ENCODE measurements around the gene NDRG2.
"Not testable (repeated sequence)": the region's sequence is repeated elsewhere in the genome, so short reads cannot be mapped to it uniquely, and the experiment has no call there.

NDRG2 gene

GRCh38 chr14:21055432-21056117 is 30.7 kb upstream of the NDRG2 start:
- FAIRE-seq = no peak

DNA sequence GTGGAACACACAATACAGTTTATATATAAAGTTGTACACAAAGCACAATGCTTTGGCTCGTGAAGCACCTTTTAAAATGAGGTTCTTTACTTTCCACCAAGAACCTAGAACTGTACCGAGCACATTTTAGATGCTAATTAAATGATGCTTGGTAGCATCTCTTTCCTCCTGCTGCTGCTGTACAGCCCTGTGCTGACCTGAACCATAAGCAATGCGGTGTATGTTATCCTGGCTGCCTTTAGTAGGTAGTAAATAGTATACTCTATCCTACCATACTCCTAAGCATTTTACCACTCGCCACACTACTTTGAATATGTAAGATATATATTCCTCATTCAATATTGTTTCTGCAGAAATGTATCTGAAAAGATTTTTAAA is 29.9 kb upstream of the NDRG2 start:
- FAIRE-seq = no peak

DNA sequence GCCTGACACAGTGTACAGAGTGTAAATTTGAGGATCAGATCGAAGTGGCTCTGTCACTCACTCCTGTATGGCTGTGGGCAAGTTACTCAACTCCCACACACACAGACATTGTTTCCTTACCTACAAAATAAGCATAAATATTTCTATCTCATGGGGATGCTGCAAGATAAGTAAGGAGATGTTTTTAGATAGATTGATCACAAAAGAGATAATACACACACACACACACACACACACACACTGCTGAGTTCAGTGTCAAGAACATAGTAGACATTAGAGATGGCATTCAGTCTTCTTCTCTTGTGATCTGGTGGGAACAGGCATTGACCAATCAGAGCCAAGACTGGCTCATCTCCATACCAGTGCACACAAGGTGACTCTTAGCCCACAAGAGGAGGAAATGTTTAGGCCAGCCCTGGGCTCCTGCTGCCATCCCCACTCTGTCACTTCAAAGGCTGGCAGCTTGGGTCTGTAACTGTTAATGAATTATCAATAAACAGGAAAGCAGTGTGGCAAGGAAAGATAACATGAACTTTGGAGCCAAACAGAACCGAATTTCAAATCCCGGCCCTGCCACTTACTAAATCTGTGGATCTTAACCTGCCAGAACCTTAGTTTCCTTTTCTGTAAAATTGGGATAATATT is 29.4 kb upstream of the NDRG2 start:
- no peak for FAIRE-seq

- FAIRE-seq = no peak
Observed at GRCh38 chr14:21053184-21054122, 28.6 kb upstream of the NDRG2 start.

GRCh38 chr14:21050597-21050996 is 25.7 kb upstream of the NDRG2 start:
- FAIRE-seq = no peak

GRCh38 chr14:21049271-21049673 is 24.4 kb upstream of the NDRG2 start:
- no peak for FAIRE-seq

DNA sequence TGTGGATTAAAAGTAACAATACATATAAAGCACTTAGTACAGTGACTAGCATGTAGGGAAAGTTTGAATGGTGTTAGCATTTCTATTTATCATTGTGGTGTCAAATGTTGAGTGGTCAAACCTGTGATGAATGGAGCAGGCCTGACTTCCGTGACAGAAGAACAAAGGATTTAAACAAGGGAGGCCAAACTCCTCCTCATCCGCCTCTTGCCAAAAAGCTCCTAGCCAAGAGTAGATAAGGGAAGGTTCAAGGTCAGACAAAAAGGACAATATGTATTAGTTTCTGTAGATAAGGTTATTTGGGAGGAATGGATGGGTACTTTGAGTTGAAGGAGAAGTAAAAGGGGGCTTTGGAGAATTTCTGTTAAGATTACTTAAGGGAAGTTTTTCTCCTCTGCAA is 23.8 kb upstream of the NDRG2 start:
- no peak for FAIRE-seq

DNA sequence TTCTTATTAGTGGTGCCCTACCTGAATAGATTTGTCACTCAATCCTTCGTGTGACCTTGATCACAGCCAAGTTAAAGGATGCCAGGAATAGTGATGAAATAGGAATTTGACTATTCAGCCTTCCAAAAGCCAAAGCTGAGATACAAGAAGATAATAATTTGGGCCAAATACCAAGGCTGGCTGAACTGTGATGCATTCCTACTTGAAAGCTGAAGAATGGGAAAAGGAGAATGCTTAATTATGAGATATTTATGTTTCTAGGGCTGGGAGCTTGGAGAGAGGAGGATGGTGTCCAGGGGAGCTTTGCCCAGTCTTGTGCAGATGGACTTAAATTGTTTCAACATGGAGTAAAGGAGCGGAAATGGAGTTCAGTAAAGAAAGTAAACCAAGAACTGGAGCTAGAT is 22.5 kb upstream of the NDRG2 start:
- FAIRE-seq = no peak

GRCh38 chr14:21043974-21044618 is 19.2 kb upstream of the NDRG2 start:
- FAIRE-seq = no peak

DNA sequence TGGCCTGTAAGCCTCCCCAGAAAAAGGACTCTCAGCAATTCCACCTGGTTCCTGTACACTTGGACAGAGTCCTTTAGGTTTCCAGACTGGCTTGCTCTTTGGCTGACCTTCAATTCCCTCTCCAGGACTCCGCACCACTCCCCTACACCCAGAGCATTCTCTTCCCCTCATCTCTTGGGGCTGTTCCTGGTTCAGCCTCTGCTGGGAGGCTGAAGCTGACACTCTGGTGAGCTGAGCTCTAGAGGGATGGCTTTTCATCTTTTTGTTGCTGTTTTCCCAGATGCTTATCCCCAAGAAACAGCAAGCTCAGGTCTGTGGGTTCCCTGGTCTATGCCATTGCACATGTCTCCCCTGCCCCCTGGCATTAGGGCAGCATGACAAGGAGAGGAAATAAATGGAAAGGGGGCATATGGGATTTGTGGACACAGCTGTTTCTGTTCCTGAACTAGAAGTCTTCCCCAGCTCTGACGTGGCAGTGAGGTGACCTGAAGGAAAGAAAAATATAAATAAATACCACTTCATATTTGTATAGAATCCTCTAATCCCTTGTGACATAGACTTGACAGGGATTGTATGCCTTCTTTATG is 18.6 kb upstream of the NDRG2 start:
- no peak for FAIRE-seq

GRCh38 chr14:21042918-21043317 is 18.1 kb upstream of the NDRG2 start:
- FAIRE-seq = no peak

- no peak for FAIRE-seq
Observed at GRCh38 chr14:21041676-21042433, 17.0 kb upstream of the NDRG2 start, which contains the start of gene RNASE7. Gene RNASE7 (plus strand): TSS chr14:21042362. CDS start chr14:21042993, 631 bp downstream.

DNA sequence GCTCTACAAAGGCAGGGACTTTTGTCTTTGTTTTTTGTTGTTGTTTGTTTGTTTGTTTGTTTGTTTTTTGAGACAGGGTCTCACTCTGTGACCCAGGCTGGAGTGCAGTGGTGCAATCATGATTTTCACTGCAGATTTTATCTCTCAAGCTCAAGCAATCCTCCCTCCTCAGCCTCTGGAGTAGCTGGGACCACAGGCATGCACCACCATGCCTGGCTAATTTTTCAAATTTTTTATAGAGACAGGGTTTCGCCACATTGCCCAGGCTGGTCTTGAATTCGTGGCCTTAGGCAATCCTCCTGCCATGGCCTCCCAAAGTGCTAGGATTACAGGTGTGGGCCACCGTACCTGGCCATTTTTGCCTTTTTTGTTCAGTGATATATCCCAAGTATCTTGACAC is 16.1 kb upstream of the NDRG2 start:
- FAIRE-seq = not testable (repeated sequence)

- no peak for FAIRE-seq
Observed at GRCh38 chr14:21040370-21040925, 15.6 kb upstream of the NDRG2 start.

DNA sequence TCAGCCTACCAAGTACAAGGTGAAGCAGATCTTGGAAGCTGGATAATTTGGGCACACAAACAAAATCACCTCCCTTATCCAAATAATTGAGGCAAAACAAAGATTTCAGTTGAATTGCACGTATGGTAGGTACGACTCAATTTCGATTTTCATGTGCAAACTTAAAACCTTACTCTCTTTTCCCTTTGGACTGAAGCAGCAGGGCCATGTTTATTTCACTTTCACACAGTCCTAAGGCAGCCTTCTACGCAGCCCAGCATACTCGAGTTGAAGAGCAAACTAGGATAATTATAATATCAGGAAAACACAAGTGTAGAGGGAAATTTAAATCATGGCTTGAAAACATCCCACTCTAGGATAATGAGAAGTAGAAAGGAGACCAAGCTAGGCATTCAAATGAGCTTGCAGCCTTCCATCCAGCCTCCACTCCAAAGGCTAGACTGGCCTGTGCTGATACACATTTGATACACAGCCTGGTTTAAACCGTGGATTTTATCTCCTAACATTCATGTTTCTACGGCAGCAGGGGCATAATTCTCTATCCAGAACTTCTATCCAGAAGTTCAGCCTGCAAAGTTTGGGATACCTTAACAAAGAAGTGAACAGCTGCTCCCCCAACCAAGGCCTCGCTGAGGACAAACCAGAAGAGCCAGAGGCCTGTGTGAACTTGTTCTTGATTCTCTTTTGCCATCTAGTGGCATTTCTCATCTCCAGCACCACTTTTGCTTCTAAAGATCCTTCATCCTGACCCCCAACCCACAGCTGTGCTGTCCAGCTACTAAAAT is 14.9 kb upstream of the NDRG2 start:
- FAIRE-seq = peak; percentile 60

DNA sequence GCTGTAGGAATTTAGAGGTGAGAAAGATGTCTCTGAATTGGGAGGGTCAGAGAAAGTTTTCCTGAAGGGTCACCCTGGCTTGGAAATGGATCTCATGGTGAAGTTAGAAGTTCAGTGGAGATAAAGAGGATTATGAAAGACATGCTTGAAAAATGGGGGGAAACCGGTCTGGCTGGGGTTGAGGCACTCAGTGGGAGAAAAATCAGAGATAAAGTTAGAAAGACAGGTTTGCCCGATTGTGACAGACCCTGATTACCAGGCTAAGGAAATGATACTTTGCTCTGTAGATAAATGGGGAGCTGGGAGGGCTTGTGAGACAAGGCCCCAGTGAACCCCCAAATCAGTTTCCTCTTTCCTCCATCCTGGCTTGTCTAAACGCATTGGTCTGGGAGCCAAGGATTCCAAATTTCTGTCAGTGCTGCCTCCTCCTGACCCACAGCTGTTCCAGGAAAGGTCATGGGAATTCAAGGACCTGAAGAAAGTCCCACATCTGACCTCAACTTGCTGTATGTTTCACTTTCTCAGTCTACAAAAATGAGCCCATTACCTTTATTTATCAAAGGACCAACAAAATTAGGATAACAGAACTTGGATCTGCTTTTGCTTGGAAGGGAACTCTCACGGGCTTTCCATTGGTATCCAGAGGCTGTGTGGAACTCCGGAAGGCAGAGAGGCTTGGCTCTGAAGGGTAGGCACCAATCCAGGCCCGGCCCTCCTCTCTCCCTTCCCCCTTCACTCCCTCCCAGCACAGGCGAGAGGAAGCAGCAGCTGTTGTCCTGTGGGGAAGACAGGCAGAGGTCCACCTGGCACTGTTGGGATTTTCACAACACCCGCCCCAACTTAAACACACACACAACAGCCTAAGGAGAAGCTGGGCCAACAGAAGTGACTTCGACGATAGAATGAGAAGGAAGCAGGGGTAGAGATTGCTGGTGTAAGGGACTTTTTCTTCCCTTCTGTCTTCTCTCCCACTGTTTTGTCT is 13.9 kb upstream of the NDRG2 start:
- no peak for FAIRE-seq

- no peak for FAIRE-seq
Observed at GRCh38 chr14:21037156-21037555, 12.3 kb upstream of the NDRG2 start.

- FAIRE-seq = no peak
Observed at GRCh38 chr14:21036751-21037150, 11.9 kb upstream of the NDRG2 start.

DNA sequence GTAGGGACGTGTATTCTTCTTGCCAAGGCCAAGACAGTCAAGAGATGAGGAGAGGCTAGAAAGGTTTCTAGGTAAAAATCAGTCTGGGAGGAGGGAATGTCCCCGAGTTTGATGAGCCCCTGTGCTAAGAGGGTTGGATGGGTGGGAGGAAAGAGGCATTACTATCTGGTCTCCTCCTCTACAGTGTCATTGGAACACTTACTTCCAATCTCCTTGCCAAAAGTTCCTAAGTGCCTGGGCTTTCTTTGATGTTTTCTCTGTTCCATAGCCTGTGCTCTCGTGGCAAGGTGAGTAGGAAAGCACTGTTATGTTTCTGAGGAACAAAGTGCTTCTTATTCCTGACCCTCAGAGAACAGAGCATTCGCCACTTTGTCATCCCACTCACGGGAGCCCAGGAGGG is 9.8 kb upstream of the NDRG2 start, which contains the start of gene RNASE13:
Gene RNASE13, minus strand, starts transcription at position 101 of the 400 bp plus-strand sequence. CDS start 519 bp downstream, outside the sequence.
- no peak for FAIRE-seq

All from G401.6 (cell line).